Stimulated activated naive CD4-positive, alpha-beta T cell (primary cell): ENCODE results near the gene LCA5.
"Not testable (repeated sequence)": the region's sequence is repeated elsewhere in the genome, so short reads cannot be mapped to it uniquely, and the experiment has no call there.

ENCODE experiments used
- DNase-seq, 6 experiments: peaks; one replicate each; lab custom pipeline; 2025; lab: John Stamatoyannopoulos, UW

The LCA5 gene

DNA sequence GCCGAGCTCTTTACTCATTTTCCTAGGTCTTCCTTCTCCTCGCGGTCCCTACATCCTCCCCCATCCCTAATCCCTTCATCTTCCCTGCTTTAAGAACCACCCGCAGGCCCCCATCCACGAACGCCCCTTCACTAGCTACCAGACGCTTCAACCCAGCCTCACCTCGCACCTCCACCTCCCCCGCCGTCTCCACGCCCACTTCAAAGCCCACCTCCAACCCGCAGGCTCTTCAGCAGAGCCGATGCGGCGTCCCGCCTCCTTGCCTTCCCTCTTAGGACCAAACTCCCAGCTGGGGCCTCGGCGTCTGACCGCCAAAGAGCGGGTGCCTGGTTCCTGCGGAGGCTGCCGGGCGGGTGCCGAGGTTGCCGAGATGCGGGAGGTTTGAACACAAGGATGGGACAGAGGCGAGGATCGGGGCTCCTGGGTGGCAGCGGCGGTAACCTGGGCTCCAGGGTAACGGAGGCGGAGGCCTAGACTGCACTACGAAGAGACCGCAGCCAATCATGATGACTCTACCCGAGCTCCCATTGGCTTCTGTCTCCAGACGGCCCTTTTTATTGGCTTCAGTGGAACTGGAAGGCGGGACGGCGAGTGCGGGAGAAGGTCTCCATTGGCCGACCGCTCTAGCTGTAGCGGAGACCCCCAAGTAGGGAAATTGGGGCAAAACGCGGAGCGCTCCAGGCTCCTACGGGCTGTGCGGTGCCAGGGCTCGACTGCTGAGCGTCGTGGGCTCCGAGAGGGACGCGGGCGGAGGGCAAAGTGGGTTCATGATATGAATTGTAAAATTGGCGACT lies at the start of gene LCA5:
Gene LCA5, minus strand, starts transcription at position 477 of the 794 bp plus-strand sequence. CDS start 18,536 bp downstream, outside the sequence.
- DNase-seq, result peak; percentile 80 to 96 (median 88)

- no peak for DNase-seq
Observed at GRCh38 chr6:79586548-79586947, 49.3 kb upstream of the LCA5 start.

DNA sequence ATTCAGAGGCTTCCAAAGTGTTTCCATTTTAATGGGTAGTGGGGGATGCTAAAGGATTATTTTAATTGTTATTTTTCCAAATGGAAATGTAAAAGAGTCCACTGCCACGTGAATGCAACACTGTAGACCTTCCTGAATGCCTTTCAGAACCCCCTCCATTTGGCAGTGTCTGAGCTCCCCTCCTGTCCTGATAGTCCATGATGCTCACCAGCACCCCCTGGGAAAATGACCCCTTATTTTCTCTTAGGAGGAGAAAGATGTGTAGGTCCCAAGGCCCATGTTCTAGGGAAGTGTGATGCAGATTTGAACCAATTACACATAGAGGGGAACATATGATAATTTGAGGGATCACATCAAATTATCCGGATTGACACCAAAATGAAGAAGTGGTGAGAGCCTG lies 47.1 kb upstream of the LCA5 start:
- DNase-seq, result no peak

DNA sequence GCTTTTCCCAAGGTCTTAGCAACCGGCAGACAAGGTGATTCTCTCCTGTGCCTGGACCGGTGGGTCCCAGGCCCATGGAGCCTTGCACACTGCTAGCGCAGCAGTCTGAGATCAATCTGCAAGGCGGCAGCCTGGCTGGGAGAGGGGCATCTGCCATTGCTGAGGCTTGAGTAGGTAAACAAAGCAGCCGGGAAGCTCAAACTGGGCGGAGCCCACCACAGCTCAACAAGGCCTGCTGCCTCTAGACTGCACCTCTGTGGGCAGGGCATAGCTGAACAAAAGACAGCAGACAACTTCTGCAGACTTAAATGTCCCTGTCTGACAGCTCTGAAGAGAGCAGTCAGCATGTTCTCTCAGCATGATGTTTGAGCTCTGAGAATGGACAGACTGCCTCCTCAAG lies 40.7 kb upstream of the LCA5 start:
- not testable (repeated sequence) for DNase-seq

DNA sequence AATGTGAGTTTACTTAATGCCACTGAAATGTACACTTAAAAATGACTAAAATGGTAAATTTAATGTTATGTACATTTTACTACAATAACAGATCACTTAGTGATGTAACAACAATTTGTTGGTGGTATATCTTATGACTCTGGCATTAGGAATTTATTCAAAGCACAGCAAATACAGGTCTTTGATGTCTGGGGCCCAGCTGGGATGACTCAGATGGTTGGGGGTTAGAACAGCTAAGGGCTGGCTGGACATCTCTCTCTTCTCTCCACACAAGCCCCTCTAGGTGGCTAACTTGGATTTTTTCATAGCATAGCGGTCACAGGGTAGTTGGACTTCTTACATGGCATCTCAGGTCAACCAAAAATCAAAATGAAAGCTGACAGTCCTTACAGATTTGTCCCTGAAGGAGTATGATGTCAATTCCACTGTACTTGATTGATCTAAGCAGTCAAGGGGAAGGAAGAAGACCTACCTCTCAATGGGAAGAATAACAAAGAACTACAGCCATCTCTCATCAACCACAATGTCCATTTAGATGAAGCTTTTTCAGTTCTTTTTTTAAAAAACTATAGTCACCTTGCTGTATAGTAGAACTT lies 37.5 kb upstream of the LCA5 start:
- no peak for DNase-seq

DNA sequence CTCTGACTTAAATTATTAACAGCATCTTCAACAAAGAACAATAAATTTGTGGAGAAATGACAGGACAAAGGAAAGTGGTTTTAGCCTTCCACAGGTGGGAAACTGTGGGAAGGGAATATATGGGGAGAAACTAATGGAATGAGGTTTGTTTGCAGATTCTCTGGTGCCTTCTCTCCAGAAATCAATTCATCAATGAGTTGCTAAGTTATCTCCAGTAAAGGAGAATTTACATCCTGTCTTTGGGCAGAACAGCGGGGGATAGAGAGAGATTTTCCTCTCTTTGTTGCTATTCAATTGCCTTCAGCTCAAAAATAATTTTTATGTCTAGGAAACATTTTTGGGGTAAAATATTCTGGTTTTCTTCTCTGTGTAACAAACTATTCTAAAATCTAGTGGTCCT lies 36.9 kb upstream of the LCA5 start:
- no peak for DNase-seq

GRCh38 chr6:79571030-79571367 lies 33.8 kb upstream of the LCA5 start:
- no peak for DNase-seq

GRCh38 chr6:79570129-79571029 lies 33.1 kb upstream of the LCA5 start:
- peak in 3 of 6 experiments; percentile 31 to 46 (median 33) for DNase-seq

GRCh38 chr6:79568996-79569395 lies 31.8 kb upstream of the LCA5 start:
- DNase-seq, result no peak

- DNase-seq, result no peak
Observed at GRCh38 chr6:79564636-79565035, 27.4 kb upstream of the LCA5 start.

- DNase-seq, result no peak
Observed at GRCh38 chr6:79559706-79560105, 22.5 kb upstream of the LCA5 start.

- no peak for DNase-seq
Observed at GRCh38 chr6:79557673-79558467, 20.6 kb upstream of the LCA5 start.

GRCh38 chr6:79554305-79554704 lies 17.1 kb upstream of the LCA5 start:
- no peak for DNase-seq

DNA sequence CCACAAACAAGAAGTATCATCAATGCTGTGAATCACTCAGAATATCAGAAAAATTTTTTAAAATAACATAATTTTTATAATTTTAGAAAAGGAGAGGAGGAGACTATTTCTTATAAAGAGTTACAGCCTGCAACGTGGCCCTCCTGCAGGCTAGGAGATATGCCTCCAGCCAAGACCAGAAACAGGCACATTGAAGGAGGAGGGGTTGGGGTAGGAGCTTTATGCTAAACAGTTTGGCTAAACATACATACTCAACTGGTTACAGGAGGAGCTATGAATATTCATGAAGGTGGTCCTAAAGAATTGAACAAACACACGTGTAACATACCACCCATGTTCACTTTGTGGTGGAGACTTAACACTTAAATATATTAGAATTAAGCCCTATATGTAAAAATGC lies 14.2 kb upstream of the LCA5 start:
- DNase-seq, result no peak

- DNase-seq, result no peak
Observed at GRCh38 chr6:79548304-79548703, 11.1 kb upstream of the LCA5 start.

GRCh38 chr6:79546186-79546585 lies 9.0 kb upstream of the LCA5 start:
- no peak for DNase-seq

- DNase-seq, result no peak
Observed at GRCh38 chr6:79544939-79545450, 7.8 kb upstream of the LCA5 start.

DNA sequence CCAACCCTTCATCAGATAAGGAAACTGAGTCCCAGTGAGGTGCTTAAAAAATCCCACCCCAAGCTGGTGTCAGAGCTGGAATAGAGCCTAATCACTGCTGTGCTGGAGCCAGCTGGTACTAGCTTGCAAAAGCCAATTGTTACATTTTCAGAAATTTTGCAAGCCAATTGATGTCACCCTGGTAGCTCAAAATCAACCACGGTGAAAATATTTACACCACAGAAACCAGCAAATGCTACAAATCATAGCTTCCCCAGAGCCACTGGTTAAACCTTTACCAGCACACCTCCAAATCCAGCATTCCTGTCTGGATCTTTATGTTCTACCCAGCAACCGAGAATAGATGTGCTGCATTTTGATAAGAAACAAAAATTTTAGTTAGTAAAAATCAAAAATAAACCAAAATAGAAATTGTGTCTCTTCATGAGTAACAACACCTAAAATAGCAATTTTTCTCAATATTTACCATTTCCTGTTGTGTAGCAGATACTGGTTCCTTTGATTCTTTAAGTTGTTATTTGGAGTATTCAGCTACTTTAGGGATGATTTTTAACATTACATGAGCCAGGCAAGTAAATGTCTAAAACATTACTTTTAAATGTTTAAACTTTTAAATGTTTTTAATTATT lies 7.2 kb upstream of the LCA5 start:
- no peak for DNase-seq

- no peak for DNase-seq
Observed at GRCh38 chr6:79543886-79544285, 6.7 kb upstream of the LCA5 start.

DNA sequence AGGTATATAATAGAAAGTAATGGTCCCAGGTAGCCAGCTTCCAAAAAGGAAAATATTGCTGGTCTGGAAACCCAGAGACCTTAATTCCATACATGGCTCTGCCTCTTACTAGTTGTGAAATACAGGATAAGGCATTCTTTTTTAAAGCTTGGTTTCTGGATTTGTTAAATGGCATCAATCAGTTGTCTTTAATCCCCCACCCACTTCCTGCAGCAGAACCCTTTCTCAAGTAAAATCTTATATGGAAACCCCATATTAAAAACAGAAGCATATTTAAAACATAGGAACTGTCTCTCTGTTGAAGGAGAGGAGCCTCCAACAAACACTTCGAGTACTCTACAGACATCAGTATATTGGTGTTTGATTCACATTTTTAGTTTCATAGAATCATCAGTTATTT lies 6.2 kb upstream of the LCA5 start:
- DNase-seq, result no peak
